GM06990 (cell line): ENCODE data around the gene LCN15.

Source experiments
- DNase-seq: peaks from one replicate; pipeline ENCODE4 v3.0.0-alpha.2; 2011; ENCODE audit not compliant: insufficient read length; ENCODE audit errors: extremely low read depth
- H3K27me3 ChIP-seq: replicated peaks from 2 replicates; pipeline ENCODE4 v1.6.0; 2011; ENCODE audit warnings: low read length; ENCODE audit not compliant: control insufficient read depth, insufficient read depth
- H3K36me3 ChIP-seq: 2 replicates; pipeline ENCODE4 v1.5.1; 2011; ENCODE audit warnings: low read length; ENCODE audit not compliant: control insufficient read depth, insufficient read depth
- H3K4me3 ChIP-seq: replicated peaks from 2 replicates; pipeline ENCODE4 v1.5.1; 2011; ENCODE audit warnings: low read depth, mild to moderate bottlenecking, control low read depth, low read length
- TF ChIP-seq, protein P1 (sequence below): IDR thresholded peaks from 2 replicates; pipeline ENCODE4 v1.5.1; 2011; ENCODE audit warnings: low read length, control low read depth, mild to moderate bottlenecking, inconsistent platforms; ENCODE audit not compliant: insufficient read depth, poor library complexity, severe bottlenecking

LCN15 gene

DNA sequence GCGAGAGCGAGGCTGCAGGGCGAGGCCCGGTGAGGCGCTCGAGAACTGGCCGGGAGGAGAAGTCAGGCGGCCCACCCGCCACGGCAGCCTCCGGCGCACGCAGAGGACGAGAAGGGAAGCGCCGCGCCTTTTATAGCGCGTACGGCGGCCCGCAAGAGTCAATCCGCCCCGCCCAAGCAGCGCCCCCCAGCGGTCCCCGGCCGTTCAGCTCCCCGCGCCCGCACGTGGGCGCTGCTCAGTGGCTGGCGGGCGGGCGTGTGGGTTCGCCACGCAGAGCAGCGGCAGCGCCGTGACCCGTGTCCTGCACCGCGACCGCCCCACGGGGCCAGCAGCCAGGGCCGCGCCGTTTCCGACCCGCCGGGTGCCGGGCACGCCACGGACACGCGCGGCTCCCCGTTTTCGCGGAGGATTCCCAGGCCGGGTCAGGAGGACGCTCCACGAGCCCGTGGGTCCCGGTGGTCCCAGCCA lies 36.2 kb downstream of the LCN15 start:
- TF ChIP-seq, protein P1, sequence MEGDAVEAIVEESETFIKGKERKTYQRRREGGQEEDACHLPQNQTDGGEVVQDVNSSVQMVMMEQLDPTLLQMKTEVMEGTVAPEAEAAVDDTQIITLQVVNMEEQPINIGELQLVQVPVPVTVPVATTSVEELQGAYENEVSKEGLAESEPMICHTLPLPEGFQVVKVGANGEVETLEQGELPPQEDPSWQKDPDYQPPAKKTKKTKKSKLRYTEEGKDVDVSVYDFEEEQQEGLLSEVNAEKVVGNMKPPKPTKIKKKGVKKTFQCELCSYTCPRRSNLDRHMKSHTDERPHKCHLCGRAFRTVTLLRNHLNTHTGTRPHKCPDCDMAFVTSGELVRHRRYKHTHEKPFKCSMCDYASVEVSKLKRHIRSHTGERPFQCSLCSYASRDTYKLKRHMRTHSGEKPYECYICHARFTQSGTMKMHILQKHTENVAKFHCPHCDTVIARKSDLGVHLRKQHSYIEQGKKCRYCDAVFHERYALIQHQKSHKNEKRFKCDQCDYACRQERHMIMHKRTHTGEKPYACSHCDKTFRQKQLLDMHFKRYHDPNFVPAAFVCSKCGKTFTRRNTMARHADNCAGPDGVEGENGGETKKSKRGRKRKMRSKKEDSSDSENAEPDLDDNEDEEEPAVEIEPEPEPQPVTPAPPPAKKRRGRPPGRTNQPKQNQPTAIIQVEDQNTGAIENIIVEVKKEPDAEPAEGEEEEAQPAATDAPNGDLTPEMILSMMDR, result peak; percentile 76

DNA sequence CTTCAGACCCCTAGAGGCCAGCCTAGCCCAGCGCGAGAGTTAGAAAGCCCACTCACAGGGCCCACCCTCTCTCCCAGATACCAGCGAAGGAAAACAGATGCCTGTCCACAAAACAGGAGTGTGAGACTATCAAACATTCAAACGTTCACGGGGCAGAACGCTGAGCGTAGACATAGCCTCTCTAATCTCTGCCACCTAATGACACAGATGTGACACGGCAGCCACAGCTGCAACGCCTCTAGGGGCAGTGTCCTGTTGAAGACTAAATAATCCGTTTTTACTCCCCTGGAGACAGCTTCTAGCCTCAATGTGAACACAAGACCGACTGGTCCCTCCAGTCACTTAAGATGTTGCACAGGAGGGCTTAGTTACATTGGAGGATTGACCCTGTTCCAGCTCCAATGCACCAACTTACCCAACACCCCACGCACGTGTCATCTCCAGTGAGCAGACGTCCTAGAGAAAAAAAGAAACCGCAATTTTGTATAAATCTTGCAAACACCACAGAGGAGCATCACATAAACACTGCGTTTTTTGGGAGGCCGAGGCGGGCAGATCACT lies 37.6 kb downstream of the LCN15 start:
- Histone ChIP-seq H3K36me3 (peaks cover 30% of the 10 kb centered on the region), H3K4me3 (peak overlapping the region; percentile 95), H3K27me3 (no peaks in the 10 kb centered on the region; the same call in 1 of the 2 replicates)
- no peak for DNase-seq
- TF ChIP-seq, protein P1, result peak; percentile 77

More for the DNA sequence above, 36.2 kb downstream of the LCN15 start:
- no peaks in the 10 kb centered on the region; the same call in 1 of the 2 replicates for H3K27me3 ChIP-seq
- peak overlapping the region; percentile 95 for H3K4me3 ChIP-seq
- DNase-seq, result peak; percentile 96
- H3K36me3 ChIP-seq, result peaks cover 27% of the 10 kb centered on the region

DNA sequence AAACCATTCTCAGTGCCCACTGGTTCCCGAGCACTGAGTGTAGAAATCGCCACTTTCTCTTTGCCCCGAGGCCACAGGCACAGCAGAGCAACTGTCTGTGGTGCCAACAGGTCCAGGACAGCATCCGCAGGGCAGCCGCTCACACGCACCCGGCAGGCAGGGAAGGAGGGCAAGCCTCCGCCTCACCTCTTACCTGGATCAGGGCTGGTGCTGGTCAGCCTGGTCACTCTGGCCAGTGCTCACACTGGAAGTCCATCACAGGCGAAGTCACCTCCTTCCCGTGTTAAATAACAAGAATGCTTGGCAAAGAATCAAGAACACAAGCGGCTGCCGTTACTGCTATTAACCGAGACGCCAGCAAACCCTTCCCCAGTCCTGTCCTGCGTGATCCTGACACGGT lies 38.2 kb downstream of the LCN15 start:
- peaks cover 33% of the 10 kb centered on the region for H3K36me3 ChIP-seq
- TF ChIP-seq, protein P1, result no peak

DNA sequence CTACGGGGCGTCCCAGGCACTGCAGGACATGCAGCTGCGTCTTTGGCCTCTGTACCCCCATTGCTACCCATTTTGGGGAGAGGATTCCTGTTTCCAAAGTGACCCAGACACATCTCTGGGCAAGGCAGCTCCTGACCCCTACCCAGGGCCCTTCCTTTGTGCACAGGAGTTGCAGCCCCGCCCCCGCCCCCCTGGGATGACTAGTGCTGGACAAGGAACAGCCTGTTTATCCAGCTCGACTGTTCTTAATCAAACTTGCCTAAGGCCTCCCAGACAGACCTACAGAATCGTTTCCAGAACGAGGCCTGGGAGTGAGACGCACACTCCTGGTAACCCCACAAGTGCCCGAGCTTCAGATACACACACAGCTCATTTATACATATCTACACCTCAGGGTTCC lies 38.7 kb downstream of the LCN15 start:
- Histone ChIP-seq H3K4me3 (no peak overlapping the region; the same call in 1 of the 2 replicates), H3K27me3 (no peaks in the 10 kb centered on the region; the same call in 1 of the 2 replicates), H3K36me3 (peaks cover 33% of the 10 kb centered on the region)
- TF ChIP-seq, protein P1, result no peak
- no peak for DNase-seq

More for the DNA sequence above, 38.2 kb downstream of the LCN15 start:
- no peaks in the 10 kb centered on the region; the same call in 1 of the 2 replicates for H3K27me3 ChIP-seq
- DNase-seq, result no peak
- peak overlapping the region; percentile 95 for H3K4me3 ChIP-seq

DNA sequence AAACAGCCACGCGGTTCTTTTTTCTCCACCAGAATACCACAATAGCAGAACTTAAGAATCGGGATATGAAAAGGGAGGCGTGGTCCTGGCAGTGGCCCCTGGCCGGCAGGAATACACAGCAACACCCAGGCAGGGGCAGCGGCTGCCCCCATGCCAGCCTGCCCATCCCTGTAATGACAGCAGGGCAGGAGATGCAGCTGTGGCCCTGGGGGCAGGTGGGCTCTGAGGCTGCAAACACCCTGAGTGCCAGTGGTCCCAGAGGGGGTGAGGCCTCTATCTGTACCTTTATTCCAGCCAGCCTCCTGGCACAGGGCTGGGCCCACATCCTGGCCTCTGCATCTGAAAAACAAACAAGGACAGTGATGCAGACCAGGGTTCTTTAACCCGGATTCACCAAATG lies 39.5 kb downstream of the LCN15 start:
- TF ChIP-seq, protein P1, result no peak
- no peaks in the 10 kb centered on the region; the same call in 1 of the 2 replicates for H3K27me3 ChIP-seq
- no peak overlapping the region for H3K4me3 ChIP-seq
- no peak for DNase-seq
- H3K36me3 ChIP-seq, result peaks cover 33% of the 10 kb centered on the region
